HG03558 (cell line): ENCODE results near the gene MED13L.

ENCODE experiments used
- ATAC-seq: cut with Tn5 transposase; IDR thresholded peaks from one replicate; pipeline ENCODE4 v1.9.1; 2021; ENCODE audit warnings: moderate number of reproducible peaks; ENCODE audit not compliant: unreplicated experiment; ENCODE audit errors: extremely low read depth

Gene MED13L

DNA sequence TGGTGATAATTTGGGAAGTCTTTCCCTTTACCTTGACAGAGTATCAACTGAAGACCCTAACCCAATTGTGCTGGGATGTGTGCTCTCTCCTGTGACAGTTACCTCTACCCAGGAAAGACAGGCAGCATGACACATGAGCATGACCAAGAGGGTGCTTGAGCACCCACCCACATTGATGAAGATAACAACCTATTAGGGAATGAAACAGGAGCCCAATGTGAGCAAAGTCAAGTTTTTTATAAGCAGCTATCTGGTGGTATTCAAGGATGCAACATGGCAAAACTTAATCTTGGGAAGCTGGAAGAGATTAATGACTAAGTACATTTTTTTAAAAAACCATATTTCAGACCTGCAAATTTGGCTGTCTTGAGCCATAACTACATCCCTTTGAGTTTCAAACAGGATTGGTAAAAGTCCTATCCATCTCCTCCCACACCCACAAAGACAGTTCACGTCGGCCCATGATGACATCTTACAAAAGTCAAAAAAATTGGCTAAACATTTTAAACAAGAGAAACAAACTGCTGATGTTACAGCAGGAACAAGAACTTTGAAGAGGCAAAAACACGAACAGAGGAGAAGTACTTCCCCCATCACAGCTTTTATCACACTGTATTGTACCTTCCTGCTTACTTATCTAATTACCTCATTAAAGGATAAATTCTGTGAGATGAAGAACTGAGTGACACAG, 60.3 kb downstream of the MED13L start:
- ATAC-seq = no peak

- no peak for ATAC-seq
Measured at GRCh38 chr12:116216022-116216756, 61.3 kb downstream of the MED13L start.

DNA sequence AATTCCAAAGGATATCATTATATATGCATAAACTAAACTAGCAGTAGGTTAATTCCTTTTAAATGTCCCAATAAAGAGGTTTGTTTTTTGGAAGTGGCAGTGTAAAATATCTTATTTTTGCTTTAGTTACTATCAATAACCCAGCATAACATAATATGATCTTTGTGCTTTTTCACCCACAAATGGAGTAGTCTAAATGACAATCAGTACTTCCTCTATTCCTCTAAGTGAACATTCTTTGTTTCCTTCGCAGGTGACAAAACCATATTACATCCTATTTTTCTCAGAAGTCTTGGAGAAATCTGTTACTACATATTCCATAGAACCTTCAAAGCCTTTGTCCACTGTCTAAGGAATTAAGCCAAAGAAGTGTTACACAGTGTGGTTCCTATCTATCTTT, 62.5 kb downstream of the MED13L start:
- ATAC-seq = no peak

- ATAC-seq = no peak
Measured at GRCh38 chr12:116213885-116214527, 63.5 kb downstream of the MED13L start.

DNA sequence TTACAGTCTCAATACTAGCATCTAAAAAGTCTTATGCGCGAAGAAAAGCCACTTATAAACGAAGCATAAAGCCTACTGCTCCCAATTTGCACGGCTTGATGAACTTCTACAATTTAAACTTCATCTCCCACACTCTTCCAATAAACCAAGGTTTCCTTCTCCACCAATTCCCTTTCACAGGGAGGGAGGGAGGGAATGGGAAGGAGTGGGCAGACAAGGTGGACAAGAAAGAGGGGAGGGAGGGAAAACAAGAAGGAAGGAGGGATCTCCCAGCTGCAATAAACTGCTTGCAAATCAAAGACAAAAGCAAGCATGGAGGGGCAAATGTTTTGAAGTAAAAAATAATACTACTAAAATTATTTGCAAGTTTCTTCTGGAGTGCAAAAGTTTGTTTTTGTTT, 64.5 kb downstream of the MED13L start:
- no peak for ATAC-seq

DNA sequence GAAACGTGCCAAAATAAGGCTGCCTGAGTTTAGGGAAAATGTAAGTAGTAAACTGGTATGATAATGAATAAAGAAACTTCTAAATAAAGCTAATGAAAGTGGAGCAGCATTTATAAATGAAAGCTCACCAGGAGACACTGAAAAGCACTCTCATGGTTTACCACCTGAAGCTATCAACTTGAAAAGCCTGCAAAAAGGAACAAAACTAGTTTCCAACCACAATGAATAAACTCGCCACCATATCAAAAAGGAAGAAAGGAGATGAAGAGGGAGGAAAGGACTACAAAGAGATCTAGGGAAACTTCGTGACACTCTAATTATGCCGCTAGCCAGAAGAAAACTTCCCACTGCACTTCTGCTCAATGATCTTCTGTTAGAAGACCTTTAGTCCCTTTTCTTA, 66.7 kb downstream of the MED13L start:
- no peak for ATAC-seq

GRCh38 chr12:116210131-116210530, 67.4 kb downstream of the MED13L start:
- no peak for ATAC-seq

DNA sequence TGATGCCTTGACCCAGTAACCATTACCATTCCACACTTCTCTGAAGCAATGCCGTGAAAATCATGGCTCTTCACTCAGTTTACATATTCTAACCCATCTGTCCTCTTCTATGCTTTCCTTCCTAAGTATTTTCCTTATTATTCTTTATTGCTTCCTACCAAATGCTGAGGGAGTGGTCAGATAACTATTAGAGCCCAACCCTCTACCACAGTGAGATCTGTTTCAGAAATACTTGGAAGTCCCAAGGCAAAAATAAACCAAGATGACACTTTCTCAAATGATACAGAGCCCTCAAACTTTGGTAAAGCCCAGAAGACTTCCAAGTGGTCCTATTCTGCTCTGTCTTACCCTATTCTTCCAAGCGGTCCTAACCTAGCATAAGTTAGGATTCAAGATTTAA, 68.0 kb downstream of the MED13L start:
- ATAC-seq = no peak

DNA sequence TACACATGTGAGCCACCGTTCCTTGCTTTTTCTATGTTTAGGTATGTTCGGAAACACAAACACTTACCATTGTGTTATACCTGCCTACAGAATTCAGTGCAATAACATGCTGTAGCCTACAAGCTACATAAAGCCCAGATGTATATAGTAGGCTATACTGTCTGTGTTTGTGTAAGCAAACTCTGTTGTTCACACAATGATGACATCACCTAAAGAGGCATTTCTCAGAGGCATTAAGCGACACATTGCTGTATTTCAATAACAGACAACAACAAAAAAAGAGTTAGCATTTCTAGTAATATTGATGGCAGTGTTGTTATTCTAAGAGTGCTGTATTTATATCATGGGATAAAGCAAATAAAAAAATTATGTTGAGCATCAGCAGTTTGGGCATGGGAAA, 70.2 kb downstream of the MED13L start:
- no peak for ATAC-seq

DNA sequence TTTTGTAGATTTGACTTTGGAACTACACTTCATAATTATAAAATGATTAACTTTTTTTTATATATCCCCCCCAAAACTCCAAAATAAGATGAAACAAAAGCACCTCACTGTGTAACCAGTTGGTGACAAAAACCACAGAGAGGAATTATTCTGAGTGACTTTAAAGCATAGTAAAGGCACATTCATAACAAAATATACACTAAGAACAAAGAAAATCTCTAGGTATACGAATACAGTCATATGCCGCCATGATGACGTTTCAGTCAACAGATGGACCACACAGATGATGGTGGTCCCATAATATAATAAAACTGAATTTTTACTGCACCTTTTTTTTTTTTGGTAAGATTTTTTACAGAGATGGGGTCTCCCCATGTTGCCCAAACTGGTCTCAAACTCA, 70.7 kb downstream of the MED13L start:
- no peak for ATAC-seq

DNA sequence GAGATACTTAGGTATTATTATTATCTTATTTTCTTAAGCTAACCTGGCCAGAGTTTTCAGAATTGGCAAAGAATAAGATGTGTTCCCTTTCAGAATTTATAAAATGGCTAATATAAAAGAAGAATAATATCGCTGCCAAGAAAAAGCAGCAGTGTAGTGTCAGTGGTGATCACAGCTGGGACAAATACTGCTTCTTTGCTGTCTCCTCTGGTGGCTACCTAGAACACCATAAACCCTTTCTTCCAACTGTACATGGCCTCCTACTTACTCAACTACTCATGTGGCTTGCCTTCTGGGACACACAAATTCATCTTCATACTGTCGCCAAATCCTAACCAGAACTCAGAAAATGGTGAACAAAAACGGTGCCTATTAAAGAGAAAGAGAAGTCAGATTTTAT, 72.7 kb downstream of the MED13L start:
- ATAC-seq = no peak

DNA sequence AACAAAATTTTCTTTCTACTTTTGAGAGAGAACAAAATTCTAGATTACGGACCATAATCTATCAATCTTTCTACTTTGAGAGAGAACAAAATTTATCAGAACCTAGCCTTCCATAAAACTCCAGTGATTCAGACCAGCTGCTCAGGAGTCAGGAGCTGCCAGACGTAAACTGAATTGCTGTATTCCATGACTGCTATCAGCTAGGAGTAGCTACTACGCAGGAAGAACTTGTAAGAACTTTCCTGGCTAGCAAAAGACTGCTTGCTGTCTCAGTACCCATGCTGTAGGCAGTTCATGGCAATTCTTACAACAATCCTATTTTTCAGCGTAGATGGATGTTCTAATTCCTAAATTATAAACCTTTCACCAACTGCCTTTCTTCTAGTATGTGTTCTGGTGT, 73.3 kb downstream of the MED13L start:
- no peak for ATAC-seq

DNA sequence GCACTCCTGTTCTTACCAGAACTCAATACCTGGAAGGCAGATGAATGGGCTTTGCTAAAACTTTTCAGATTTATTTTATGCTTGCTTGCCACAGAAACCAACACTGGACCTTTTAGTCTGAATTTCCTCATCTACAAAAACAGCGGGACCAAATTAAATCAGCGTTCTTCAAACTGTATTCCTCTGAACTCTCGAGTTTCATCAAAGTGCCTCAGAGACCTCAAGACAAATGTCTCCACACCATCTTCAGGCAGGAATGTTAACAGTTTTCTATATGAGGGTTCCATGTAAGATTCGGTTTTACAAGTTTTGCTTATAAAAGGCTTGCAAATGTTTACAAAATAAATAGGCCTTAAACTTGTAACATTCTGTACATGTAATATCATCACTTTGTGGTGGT, 74.6 kb downstream of the MED13L start:
- no peak for ATAC-seq

DNA sequence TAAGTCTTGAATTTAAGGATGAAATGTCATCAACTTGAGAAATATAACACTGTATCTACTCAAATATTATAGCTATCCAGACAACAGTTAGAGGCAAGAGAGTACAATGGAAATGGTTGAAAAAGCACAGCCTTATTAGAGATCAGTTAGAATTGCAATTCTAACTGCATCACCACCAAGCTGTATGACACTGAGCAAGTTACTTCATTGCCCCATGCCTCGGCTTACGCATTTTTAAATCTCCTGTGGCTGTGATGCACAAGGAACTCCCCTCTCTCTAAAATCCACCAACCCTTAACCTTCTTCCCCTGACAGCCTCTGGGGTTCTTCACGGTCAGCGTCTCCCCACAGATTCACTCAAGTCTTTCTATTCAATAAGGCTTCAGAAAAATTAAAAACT, 75.1 kb downstream of the MED13L start:
- ATAC-seq = no peak

GRCh38 chr12:116201908-116202307, 75.6 kb downstream of the MED13L start:
- no peak for ATAC-seq

- no peak for ATAC-seq
Measured at GRCh38 chr12:116201359-116201758, 76.1 kb downstream of the MED13L start.

DNA sequence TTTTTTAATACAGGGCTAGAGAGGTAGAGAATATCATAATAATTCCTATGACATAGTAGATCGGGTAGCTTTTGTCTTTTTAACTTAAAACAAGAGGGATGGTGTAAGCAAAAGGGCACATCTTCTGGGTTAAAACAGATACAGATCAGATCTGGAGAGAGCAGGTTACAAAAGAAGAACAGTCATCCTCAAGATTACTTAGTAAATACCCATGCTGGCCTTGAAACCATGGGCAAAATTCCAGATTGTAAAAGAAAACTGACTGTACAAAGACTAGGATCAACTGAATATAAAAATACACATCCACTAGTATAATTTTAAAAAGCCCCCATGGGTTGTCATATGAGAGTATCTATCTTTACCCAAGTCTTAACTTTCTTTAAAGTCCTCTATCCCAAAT, 76.7 kb downstream of the MED13L start:
- ATAC-seq = no peak

DNA sequence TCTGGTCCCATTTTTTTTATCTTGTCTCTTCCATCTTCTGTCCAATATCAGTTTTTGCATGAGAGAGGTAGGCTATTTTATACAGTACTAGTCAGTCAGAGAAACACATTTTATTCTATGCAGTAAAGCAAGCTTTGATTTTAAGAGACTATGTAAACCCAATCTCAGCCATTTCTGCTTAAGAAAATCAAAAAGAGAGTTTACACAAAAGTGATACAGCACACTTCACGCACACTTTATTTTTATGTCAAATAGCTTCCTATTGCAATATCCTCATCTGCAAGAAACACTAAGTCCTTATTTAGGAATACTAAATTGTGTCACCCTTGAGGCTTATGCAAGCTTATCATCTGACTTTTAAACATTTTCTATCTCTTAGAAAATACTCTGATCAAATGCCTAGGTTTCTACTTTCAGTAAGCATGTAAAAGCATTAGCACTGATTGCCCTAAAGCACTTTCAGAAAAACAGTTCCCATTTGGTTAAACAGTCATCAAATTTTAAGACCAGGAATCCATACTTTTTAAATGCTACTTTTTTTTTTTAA, 78.3 kb downstream of the MED13L start:
- no peak for ATAC-seq

DNA sequence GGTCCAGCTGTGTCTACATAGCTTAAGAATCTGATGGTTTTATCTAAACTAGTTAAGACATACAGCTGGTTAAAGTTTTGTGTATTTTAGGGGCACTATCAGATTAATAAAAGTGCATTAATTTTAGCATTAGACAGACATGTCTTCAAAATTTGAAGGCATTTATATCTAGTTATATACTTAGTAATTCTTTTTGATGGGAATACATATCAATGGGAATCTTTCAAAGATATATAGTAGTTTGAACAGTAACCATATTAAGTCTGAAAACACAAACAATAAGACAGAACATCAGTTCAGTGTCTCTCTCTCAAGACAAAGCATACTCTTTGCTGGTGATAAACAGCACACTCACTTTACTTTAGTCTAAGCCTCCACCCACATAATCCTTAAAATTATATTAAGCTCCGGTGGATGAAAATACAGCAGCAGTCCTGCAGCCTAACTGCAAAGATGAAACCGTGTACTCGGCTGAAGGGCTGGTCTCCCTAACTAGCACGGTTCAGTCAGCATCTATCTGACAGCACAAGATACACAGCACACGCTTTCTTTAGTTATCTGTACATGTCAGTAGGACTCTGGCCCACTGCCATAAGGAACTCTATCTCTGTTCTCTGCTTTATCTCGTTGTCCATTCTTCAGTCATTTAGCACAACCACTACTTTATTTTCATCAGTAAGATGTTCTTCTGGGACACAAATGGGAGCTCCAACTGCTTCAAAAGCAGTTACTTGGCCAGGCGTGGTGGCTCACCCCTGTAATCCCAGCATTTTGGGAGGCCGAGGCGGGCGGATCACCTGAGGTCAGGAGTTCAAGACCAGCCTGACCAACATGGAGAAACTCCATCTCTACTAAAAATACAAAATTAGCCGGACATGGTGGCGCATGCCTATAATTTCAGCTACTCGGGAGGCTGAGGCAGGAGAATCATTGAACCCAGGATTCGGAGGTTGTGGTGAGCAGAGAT, 80.5 kb downstream of the MED13L start:
- no peak for ATAC-seq

GRCh38 chr12:116196226-116196625, 81.3 kb downstream of the MED13L start:
- ATAC-seq = no peak
